Dermis lymphatic vessel endothelial cell (primary cell): ENCODE data around the gene RASD1. TPM values are rescaled to one million over a fixed set of nuclear protein-coding genes. Genes with fewer than 3 reads are reported as not detected.

Experiments
- total RNA-seq: library from RNA; depleted of rRNA; stranded (reverse); fragments of >200 nt; gene quantifications from 2 replicates; pipeline ENCODE4 v1.2.1, GENCODE V29; 2014

RASD1 gene, protein sequence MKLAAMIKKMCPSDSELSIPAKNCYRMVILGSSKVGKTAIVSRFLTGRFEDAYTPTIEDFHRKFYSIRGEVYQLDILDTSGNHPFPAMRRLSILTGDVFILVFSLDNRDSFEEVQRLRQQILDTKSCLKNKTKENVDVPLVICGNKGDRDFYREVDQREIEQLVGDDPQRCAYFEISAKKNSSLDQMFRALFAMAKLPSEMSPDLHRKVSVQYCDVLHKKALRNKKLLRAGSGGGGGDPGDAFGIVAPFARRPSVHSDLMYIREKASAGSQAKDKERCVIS
- total RNA-seq: 2.7 and 3.6 TPM in 2 replicates

DNA sequence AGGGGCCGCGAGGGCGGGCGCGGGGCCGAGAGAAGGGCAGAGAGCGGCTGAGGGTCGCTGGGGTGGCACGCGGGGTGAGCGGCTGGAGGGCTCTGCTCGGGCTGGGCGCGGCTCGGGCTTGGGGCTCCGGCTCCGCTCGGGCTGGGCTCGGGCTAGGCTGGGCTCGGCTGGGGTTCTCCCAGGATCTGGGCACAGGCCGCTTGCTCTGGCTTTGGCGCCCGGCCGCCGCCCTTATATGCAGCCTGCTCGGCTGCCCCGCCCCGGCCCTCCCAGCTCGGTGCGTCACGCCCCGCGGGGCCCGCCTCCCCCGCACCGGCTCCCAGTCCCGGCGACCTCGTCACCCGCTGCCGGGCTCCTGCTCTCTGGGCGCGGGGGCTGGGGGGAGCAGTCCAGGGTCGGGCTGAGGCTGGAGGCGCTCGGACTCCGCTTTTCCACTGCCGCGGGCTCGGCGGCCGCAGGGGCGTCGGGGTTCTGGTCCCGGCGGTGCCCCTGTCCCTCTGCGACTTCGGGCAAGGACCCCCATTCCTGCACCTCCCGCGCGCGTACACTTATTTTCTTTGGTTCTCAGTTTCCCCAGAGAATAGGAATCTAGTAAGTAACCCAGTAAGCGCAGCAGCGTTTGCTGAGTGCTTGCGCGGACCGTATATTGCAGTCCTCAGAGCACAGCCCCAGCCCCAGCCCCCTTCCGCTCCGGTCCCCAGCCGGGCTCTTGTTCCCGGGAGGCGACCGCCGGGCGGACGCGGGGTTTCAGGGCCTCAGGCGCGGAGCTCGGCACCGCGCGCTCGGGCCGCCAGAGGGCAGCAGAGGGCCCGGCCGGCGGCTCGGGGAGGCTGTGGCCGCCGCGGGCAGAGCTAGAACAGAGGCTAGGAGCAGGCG lies at the start of gene RASD1:
TSS of gene RASD1 (minus strand) at position 207 of the 876 bp plus-strand sequence. CDS start 214 bp downstream, outside the sequence.

DNA sequence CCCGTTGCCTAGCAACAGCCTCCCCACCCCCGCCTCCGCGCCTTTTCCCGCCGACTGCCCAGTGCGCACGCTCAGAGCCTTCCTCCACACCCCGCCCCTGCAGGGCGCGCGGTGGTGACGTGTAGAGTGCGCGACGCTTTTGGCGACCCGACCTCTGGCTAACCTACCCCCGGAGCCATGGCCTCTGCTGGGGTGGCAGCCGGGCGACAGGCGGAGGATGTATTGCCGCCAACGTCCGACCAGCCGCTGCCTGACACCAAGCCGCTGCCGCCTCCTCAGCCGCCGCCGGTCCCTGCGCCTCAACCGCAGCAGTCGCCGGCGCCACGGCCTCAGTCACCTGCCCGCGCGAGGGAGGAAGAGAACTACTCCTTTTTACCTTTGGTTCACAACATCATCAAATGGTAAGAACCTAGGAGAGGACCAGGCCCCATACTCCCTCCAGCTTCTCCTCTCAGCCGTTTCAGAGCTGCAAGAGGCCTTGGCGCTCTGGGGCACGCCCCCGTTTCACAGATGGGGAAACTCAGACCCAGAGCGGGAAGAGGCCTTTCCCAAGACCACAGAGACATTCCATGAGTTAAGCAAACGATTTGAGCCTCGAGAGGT lies 19.2 kb downstream of the RASD1 start, which contains the start of gene MED9:
TSS of gene MED9 (plus strand) at position 136 of the 603 bp plus-strand sequence. CDS start at position 178, 42 bp downstream.

Other genes with a start within 250 kb of the RASD1 start
- gene COPS3, start 215.1 kb downstream of the RASD1 start, total RNA-seq: 66.2 and 84.2 TPM in 2 replicates
- 1.7 and 2.8 TPM in 2 replicates for gene NT5M, start 193.0 kb downstream of the RASD1 start, total RNA-seq
- gene MED9, start 19.4 kb downstream of the RASD1 start, total RNA-seq: 7.4 and 9.1 TPM in 2 replicates
- gene PEMT, start 95.3 kb upstream of the RASD1 start, total RNA-seq: 15.3 and 17.7 TPM in 2 replicates
- 6.3 and 7.7 TPM in 2 replicates for gene RAI1, start 185.1 kb upstream of the RASD1 start, total RNA-seq